ENCODE results near the gene ANAPC2.

The ANAPC2 gene, protein sequence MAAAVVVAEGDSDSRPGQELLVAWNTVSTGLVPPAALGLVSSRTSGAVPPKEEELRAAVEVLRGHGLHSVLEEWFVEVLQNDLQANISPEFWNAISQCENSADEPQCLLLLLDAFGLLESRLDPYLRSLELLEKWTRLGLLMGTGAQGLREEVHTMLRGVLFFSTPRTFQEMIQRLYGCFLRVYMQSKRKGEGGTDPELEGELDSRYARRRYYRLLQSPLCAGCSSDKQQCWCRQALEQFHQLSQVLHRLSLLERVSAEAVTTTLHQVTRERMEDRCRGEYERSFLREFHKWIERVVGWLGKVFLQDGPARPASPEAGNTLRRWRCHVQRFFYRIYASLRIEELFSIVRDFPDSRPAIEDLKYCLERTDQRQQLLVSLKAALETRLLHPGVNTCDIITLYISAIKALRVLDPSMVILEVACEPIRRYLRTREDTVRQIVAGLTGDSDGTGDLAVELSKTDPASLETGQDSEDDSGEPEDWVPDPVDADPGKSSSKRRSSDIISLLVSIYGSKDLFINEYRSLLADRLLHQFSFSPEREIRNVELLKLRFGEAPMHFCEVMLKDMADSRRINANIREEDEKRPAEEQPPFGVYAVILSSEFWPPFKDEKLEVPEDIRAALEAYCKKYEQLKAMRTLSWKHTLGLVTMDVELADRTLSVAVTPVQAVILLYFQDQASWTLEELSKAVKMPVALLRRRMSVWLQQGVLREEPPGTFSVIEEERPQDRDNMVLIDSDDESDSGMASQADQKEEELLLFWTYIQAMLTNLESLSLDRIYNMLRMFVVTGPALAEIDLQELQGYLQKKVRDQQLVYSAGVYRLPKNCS

DNA sequence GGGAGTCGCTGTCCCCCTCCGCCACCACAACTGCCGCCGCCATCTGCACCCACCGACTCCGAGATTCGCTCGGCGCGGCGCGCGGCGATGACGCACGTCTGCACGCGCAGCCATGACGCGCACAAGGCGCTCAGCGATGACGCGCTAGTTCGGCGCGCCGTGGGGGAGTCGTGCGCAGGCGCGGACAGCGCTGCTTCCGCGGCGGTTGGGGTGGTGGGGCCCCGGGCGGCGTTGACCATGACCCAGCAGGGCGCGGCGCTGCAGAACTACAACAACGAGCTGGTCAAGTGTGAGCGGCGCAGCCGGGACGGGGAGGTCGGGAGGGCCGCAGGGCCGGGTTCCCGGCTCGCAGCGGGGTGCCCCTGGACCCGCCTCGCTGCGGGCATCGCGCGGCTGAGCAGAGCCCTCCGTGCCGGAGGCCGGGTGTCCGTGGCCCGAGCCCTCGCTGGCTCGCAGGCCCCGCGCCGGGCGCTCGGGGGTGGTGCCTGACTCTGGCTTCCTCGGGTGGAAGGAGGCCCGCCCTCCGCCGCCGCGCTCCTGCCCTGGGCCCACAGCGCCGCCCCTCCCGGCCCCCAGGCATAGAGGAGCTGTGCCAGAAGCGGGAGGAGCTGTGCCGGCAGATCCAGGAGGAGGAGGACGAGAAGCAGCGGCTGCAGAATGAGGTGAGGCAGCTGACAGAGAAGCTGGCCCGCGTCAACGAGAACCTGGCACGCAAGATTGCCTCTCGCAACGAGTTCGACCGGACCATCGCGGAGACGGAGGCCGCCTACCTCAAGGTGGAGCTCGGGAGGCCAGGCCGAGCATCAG is at the start of gene ANAPC2, which contains the start of gene SSNA1:
TSS of gene ANAPC2 (minus strand) at position 71 of the 807 bp plus-strand sequence. CDS start at position 43, 28 bp downstream.
TSS of gene SSNA1 (plus strand) at position 187 of the 807 bp plus-strand sequence. CDS start at position 238, 51 bp downstream.
- H3K27me3 Mint-ChIP-seq = no peaks in the 10 kb centered on the region

DNA sequence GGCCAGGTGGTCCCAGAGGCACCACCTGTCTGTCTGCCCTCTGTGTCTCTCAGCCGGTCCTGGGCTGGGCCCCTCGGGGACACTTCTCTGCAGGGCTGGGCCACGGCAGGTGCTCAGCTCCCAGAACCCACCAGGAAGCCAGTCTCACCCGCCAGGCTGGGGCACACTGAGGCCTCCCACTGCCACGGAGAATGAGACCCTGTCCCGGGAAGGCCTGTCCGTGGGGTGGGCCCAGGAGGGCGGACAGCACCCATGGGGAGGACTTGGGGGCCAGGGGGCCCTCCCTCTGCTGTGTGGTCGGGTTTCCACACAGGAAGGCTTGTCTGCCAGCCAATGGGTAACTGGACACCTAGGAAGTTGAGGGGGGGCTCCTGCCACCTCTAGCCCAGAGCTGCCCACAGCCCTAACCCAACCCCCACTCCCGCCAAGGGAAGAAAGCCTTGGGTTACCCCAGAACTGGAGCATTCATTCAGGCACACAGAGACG is 48.6 kb upstream of the ANAPC2 start:
- Mint-ChIP-seq H3K27ac (no peak overlapping the region), H3K36me3 (ENCODE audit: low read depth) (peaks cover 6% of the 10 kb centered on the region), H3K9me3 (no peaks in the 10 kb centered on the region), H3K27me3 (peaks cover 3% of the 10 kb centered on the region), H3K4me3 (no peak overlapping the region), H3K4me1 (peaks cover 24% of the 10 kb centered on the region)
- DNase-seq = no peak
- no peak for ATAC-seq

More for the DNA sequence above, at the start of gene ANAPC2, which contains the start of gene SSNA1:
- Mint-ChIP-seq H3K27ac (peak within 1 kb of the TSS; percentile 91), H3K4me1 (peaks cover 38% of the 10 kb centered on the region), H3K4me3 (peak within 1 kb of the TSS; percentile 92), H3K9me3 (no peaks in the 10 kb centered on the region), H3K36me3 (ENCODE audit: low read depth) (peaks cover 7% of the 10 kb centered on the region)
- peak; percentile 97 for DNase-seq
- ATAC-seq = peak; percentile 85

DNA sequence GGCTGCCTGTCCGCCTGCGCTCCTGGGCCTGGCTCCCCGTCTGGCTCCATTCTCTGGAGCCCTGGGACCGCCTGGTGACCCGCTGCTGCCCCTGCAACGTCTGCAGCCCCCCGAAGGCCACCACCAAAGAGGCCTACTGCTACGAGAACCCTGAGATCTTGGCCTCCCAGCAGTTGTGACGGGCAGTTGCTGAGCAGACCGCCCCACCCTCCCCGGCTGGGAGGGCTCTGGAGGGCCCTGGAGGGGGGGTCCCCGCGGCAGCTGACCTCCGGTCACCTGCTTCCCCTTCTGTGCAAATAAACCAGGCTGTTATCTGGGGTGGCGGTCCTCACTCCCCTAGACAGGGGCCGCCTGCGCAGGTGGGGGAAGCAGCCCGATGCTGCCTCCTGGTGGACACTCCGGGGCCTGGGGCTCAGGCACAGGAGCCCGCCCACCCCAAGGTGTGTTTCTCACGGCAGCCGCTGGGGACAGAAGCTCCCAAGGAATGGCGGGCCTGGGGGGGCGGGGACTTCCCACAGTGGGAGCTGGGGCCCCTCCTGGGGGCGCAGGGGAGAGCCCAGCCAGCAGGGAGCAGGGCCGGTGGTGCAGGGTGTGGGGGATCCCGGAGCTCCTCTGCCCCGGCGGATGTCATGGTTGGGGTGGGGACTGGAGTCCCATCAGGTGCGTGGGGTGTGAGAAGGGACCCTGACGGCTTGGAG is 48.0 kb upstream of the ANAPC2 start:
- H3K27me3 Mint-ChIP-seq = peaks cover 3% of the 10 kb centered on the region
- peaks cover 4% of the 10 kb centered on the region for H3K36me3 Mint-ChIP-seq (ENCODE audit: low read depth)
- H3K9me3 Mint-ChIP-seq = no peaks in the 10 kb centered on the region
- H3K4me1 Mint-ChIP-seq = peaks cover 22% of the 10 kb centered on the region
- DNase-seq = peak; percentile 97
- H3K4me3 Mint-ChIP-seq = no peak overlapping the region
- no peak overlapping the region for H3K27ac Mint-ChIP-seq
- ATAC-seq = peak; percentile 31

DNA sequence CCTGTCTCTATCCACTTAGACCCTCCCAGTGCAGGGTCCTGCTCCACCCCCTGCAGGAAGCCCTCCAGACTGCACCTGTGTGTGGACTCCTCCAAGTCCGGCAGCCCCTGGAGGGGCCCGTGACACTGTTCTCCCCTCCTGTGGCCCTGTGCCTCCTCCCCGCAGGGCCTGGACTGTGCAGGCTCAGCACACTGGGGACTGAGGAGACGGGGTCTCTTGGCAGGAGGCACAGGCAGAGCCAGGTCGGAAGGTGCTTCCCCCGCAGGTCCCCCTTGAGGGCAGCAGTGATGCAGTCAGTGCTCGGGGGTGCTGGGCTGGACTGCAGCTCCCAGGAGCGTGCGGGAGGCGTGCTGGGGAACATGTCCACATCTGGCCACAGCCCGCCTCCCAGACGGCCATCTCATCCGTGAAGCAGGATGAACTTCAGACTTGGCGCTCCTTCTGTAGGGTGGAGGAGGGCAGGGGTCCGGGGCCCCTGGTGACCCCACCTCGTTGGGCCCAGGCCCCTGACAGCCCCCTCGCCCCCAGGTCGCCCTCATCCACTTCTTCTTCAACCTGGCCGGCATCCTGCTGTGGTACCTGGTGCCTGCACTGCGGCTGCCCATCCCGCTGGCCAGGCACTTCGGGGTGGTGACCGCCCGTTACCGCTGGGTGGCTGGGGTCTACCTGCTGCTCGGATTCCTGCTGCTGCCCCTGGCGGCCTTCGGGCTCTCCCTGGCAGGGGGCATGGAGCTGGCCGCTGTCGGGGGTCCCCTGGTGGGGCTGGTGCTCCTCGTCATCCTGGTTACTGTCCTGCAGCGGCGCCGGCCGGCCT is 47.3 kb upstream of the ANAPC2 start:
- Mint-ChIP-seq H3K27ac (no peak overlapping the region), H3K9me3 (no peaks in the 10 kb centered on the region), H3K4me3 (no peak overlapping the region), H3K4me1 (peaks cover 19% of the 10 kb centered on the region), H3K36me3 (ENCODE audit: low read depth) (no peaks in the 10 kb centered on the region), H3K27me3 (no peaks in the 10 kb centered on the region)
- no peak for ATAC-seq
- DNase-seq = no peak

DNA sequence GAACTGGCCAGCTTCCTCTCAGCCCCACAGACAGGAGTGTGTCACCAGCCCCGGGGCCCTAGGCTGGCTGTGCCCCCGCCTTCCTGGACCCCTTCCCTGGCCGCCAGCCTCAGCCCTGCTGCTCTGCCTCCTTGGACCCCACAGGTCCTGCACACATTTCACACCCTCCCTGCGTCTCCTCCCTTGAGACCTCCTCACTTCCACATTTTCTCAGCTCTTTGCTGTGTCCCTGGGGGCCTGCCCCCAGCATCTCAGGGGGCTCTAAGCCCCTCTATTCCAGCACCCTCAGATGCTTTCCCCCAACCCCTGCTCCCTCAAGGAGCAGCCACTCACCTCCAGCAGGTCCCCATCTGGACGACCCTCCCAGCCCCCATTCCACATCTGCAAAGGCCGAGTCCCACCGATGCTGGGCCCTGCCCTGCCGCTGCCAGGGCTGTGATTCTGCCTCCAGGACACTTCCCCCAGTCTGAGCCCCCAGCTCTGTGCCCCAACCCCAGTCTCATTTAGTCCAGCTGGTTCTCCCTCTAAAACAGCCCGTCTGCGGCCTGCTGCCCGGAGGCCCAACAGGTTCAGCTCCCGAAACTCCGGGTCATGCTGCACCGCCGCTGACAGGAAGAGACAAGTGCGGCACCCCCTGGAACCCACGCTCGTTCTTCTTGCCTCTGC is 46.5 kb upstream of the ANAPC2 start:
- no peaks in the 10 kb centered on the region for H3K27me3 Mint-ChIP-seq
- no peak for DNase-seq
- H3K4me1 Mint-ChIP-seq = peaks cover 19% of the 10 kb centered on the region
- H3K9me3 Mint-ChIP-seq = no peaks in the 10 kb centered on the region
- no peaks in the 10 kb centered on the region for H3K36me3 Mint-ChIP-seq (ENCODE audit: low read depth)
- no peak overlapping the region for H3K4me3 Mint-ChIP-seq
- H3K27ac Mint-ChIP-seq = no peak overlapping the region
- ATAC-seq = no peak

DNA sequence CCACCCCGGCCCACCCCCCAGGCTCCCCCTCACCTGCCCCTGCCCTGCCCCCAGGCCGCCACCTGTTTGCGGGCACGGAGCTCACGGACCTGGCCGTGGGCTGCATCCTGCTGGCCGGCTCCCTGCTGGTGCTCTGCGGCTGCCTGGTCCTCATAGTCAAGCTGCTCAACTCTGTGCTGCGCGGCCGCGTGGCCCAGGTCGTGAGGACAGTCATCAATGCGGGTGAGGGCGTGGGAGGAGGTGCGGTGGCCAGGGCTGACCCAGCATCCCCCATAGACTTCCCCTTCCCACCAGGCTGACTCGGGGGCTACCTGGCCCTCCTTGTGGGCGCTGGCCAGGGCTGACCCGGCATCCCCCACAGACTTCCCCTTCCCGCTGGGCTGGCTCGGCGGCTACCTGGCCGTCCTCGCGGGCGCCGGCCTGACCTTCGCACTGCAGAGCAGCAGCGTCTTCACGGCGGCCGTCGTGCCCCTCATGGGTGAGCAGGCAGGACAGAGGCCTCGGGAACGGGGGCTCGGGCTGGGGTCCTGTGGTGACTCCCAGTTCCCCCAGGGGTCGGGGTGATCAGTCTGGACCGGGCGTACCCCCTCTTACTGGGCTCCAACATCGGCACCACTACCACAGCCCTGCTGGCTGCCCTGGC is 45.8 kb upstream of the ANAPC2 start:
- H3K27ac Mint-ChIP-seq = no peak overlapping the region
- no peaks in the 10 kb centered on the region for H3K27me3 Mint-ChIP-seq
- peaks cover 14% of the 10 kb centered on the region for H3K4me1 Mint-ChIP-seq
- H3K9me3 Mint-ChIP-seq = no peaks in the 10 kb centered on the region
- DNase-seq (no peak), ATAC-seq (no peak)
- H3K4me3 Mint-ChIP-seq = no peak overlapping the region
- no peaks in the 10 kb centered on the region for H3K36me3 Mint-ChIP-seq (ENCODE audit: low read depth)

DNA sequence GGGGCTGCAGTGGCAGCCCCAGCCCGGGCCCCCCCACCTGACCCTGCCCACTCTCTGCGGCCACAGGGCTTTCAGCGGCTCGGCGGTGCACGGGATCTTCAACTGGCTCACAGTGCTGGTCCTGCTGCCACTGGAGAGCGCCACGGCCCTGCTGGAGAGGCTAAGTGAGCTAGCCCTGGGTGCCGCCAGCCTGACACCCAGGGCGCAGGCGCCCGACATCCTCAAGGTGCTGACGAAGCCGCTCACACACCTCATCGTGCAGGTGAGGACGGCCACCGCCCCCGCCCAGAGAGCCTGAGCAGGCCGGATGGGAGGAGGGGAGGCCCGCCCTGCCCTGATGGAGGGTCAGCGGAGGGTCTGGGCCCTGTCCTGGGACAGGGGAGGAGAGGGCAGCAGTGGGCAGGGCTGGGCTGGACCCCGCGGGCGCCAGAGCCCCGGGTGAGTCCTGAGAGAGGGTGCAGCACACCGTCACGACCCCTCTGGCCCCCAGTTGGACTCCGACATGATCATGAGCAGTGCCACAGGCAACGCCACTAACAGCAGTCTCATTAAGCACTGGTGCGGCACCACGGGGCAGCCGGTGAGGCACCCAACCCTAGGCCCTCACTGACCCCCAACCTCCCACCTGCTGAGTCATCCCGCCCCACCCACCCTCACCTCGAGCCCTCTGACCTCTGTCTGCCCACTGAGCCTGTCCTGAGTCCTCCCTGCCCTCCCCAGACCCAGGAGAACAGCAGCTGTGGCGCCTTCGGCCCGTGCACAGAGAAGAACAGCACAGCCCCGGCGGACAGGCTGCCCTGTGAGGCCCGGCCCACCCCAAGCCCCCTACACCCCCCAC is 45.0 kb upstream of the ANAPC2 start:
- DNase-seq (no peak), ATAC-seq (no peak)
- no peak overlapping the region for H3K4me3 Mint-ChIP-seq
- no peak overlapping the region for H3K27ac Mint-ChIP-seq
- H3K4me1 Mint-ChIP-seq = peaks cover 9% of the 10 kb centered on the region
- no peaks in the 10 kb centered on the region for H3K27me3 Mint-ChIP-seq
- no peaks in the 10 kb centered on the region for H3K36me3 Mint-ChIP-seq (ENCODE audit: low read depth)
- no peaks in the 10 kb centered on the region for H3K9me3 Mint-ChIP-seq

DNA sequence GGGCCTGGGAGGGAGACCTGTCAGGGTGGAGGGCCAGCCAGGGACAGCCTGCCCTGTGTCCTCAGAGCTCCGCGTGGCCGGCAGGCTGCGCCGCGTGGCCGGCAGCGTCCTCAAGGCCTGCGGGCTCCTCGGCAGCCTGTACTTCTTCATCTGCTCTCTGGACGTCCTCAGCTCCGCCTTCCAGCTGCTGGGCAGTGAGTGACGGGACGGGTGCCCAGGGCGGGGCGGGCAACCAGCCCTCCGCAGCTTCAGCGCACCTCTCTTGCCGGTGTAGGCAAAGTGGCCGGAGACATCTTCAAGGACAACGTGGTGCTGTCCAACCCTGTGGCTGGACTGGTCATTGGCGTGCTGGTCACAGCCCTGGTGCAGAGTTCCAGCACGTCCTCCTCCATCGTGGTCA is 44.1 kb upstream of the ANAPC2 start:
- Mint-ChIP-seq H3K4me3 (no peak overlapping the region), H3K9me3 (no peaks in the 10 kb centered on the region), H3K4me1 (peaks cover 8% of the 10 kb centered on the region), H3K36me3 (ENCODE audit: low read depth) (no peaks in the 10 kb centered on the region), H3K27me3 (peaks cover 2% of the 10 kb centered on the region), H3K27ac (no peak overlapping the region)
- ATAC-seq = no peak
- DNase-seq = no peak

DNA sequence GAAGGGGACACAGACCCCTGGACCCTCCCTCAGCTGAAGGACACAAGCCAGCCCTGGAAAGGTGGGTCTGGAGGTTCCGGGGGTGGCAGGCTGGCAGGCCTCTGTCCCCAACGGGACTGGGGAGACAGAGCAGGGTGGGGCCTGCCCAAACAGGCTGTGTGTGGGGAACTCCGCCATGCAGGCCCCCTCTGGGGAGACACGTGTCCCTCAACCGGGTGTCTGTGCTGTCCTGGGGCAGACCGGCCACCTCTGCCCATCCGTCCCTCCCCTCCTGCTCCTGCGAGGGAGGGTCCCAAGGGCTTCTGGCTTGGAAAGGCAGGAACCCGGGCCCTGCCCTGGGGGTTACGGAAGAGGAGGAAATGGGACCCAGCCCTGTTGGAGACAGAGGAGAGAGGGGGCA is 43.7 kb upstream of the ANAPC2 start:
- ATAC-seq (no peak), DNase-seq (no peak)
- Mint-ChIP-seq H3K27me3 (peaks cover 2% of the 10 kb centered on the region), H3K9me3 (no peaks in the 10 kb centered on the region), H3K4me1 (peaks cover 10% of the 10 kb centered on the region), H3K4me3 (no peak overlapping the region), H3K36me3 (ENCODE audit: low read depth) (no peaks in the 10 kb centered on the region), H3K27ac (no peak overlapping the region)

DNA sequence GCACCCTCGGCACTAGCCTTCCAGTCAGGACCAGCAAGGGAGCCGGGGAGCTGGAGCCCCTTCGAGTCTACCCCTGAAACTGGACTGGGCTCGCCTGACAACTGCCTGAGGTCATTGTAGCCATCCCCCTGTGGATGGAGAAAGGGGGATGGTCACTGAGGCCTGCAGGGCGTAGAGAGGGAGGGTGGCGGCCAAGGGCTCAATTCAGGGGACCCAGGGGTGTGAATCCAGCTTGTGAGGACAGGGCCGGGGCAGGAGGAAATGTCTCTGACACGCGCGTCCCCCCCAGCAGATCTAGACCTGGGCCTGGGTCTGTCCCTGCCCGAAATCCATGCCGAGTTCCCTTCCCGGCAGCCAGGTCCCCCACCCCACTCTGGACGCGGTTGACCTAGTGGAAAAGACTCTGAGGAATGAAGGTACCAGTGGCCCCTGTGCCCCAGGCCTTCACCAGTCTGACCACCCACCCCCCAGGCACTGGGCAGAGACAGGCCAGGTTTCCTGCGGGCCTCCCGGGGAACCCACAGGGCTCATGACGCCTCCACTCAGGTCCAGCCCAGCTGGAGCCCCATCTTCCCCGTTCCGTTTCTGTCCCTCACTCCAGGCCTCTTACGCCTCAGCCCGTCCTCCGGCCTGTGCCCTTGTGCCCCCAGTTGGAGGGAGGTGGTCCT is 43.1 kb upstream of the ANAPC2 start:
- no peak overlapping the region for H3K4me3 Mint-ChIP-seq
- H3K9me3 Mint-ChIP-seq = no peaks in the 10 kb centered on the region
- H3K4me1 Mint-ChIP-seq = peaks cover 7% of the 10 kb centered on the region
- H3K27me3 Mint-ChIP-seq = peaks cover 2% of the 10 kb centered on the region
- DNase-seq = no peak
- ATAC-seq = no peak
- H3K27ac Mint-ChIP-seq = no peak overlapping the region
- no peaks in the 10 kb centered on the region for H3K36me3 Mint-ChIP-seq (ENCODE audit: low read depth)

DNA sequence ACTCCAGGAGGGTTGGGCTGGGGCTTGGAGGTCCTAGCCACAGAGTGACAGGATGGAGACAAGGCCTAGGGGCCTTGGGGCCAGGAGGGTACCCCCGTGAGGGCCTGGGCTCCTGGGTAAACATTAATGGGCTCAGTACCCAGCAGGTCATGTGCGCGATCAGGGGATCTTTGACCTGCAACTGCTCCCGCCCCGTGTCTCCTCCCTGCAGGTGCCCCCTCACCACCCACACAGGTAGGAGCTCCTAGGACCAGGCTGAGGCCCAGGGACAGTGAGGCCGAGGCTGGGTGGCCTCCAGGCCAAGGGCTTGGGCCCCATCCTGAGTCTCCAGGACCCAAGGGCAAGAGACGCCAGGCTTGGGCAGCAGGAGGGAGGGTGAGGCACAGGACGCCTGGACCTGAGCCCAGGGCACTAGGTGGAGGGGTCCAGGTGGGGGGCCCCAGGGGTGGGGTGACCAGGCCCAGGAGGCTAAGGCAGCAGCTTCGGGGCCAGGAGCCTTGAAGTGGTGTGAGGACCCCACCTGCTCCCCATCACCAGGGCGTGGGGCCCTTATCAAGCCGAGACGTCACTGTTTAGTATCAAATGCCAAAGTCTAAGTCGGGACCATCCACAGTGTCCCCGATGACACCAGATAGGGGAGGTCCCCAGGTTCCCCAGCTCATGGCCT is 42.5 kb upstream of the ANAPC2 start, which contains the start of gene SLC34A3:
TSS of gene SLC34A3 (plus strand) at position 197 of the 667 bp plus-strand sequence. CDS start 802 bp downstream, outside the sequence.
- H3K9me3 Mint-ChIP-seq = no peaks in the 10 kb centered on the region
- peaks cover 2% of the 10 kb centered on the region for H3K27me3 Mint-ChIP-seq
- H3K4me3 Mint-ChIP-seq = no peak within 1 kb of the TSS
- no peak within 1 kb of the TSS for H3K27ac Mint-ChIP-seq
- H3K36me3 Mint-ChIP-seq (ENCODE audit: low read depth) = no peaks in the 10 kb centered on the region
- peaks cover 7% of the 10 kb centered on the region for H3K4me1 Mint-ChIP-seq
- ATAC-seq (no peak), DNase-seq (no peak)
